Activated naive CD8-positive, alpha-beta T cell treated with anti-CD3 and anti-CD28 coated beads, Interleukin-2, amount 50 U/mL, for 16 hours (primary cell): Measurements from ENCODE around the gene TRAF3IP1.

Experiments used
- DNase-seq: peaks from one replicate; pipeline ENCODE4 v3.0.0-alpha.2; 2020; ENCODE audit warnings: low read depth, low spot score

TRAF3IP1 gene

GRCh38 chr2:238407566-238407965 is 87.2 kb downstream of the TRAF3IP1 start:
- DNase-seq, result no peak

GRCh38 chr2:238408615-238409340 is 88.5 kb downstream of the TRAF3IP1 start:
- DNase-seq, result no peak

GRCh38 chr2:238409341-238410199 is 89.3 kb downstream of the TRAF3IP1 start:
- no peak for DNase-seq

- DNase-seq, result no peak
Measured at GRCh38 chr2:238412067-238412767, 91.9 kb downstream of the TRAF3IP1 start.

- DNase-seq, result no peak
Measured at GRCh38 chr2:238413368-238413767, 93.0 kb downstream of the TRAF3IP1 start.

GRCh38 chr2:238415036-238415764 is 94.9 kb downstream of the TRAF3IP1 start:
- DNase-seq, result no peak

- DNase-seq, result no peak
Measured at GRCh38 chr2:238415893-238416292, 95.6 kb downstream of the TRAF3IP1 start.

GRCh38 chr2:238418196-238418998 is 98.1 kb downstream of the TRAF3IP1 start:
- no peak for DNase-seq

- DNase-seq, result no peak
Measured at GRCh38 chr2:238418999-238419546, 98.8 kb downstream of the TRAF3IP1 start.

- no peak for DNase-seq
Measured at GRCh38 chr2:238420442-238420841, 100.1 kb downstream of the TRAF3IP1 start.

- DNase-seq, result no peak
Measured at GRCh38 chr2:238420878-238421694, 100.8 kb downstream of the TRAF3IP1 start.

- no peak for DNase-seq
Measured at GRCh38 chr2:238421695-238422035, 101.3 kb downstream of the TRAF3IP1 start.

GRCh38 chr2:238422285-238422684 is 102.0 kb downstream of the TRAF3IP1 start:
- no peak for DNase-seq

GRCh38 chr2:238422940-238423339 is 102.6 kb downstream of the TRAF3IP1 start:
- no peak for DNase-seq

- no peak for DNase-seq
Measured at GRCh38 chr2:238423561-238424312, 103.4 kb downstream of the TRAF3IP1 start.

GRCh38 chr2:238424313-238424700 is 104.0 kb downstream of the TRAF3IP1 start:
- no peak for DNase-seq

- no peak for DNase-seq
Measured at GRCh38 chr2:238425505-238425978, 105.2 kb downstream of the TRAF3IP1 start.

GRCh38 chr2:238425979-238426567 is 105.8 kb downstream of the TRAF3IP1 start:
- no peak for DNase-seq
